GM12873 (cell line): Measurements from ENCODE around the gene CRHBP.

Experiments
- CTCF ChIP-seq: IDR thresholded peaks from 2 replicates; pipeline ENCODE4 v1.5.1; 2012; ENCODE audit warnings: low read depth, mild to moderate bottlenecking, moderate library complexity, low read length, control low read depth; ENCODE audit not compliant: insufficient read depth; ENCODE audit errors: missing control alignments

Gene CRHBP

GRCh38 chr5:77010243-77010642 lies 57.4 kb downstream of the CRHBP start:
- no peak for TF ChIP-seq CTCF

- no peak for TF ChIP-seq CTCF
Observed at GRCh38 chr5:77011498-77011897, 58.7 kb downstream of the CRHBP start.

GRCh38 chr5:77012601-77013000 lies 59.8 kb downstream of the CRHBP start:
- TF ChIP-seq CTCF, result no peak

GRCh38 chr5:77015938-77016569 lies 63.2 kb downstream of the CRHBP start:
- TF ChIP-seq CTCF, result peak; percentile 35

GRCh38 chr5:77016962-77017361 lies 64.1 kb downstream of the CRHBP start:
- TF ChIP-seq CTCF, result no peak

GRCh38 chr5:77017668-77018067 lies 64.8 kb downstream of the CRHBP start:
- TF ChIP-seq CTCF, result no peak
